Dendritic cell treated with granulocyte-macrophage colony-stimulating factor and Interleukin-4, amounts not matched to agents 40 ng/mL and 50 ng/mL, for 4 days (primary cell): ENCODE data around the gene HORMAD2.

Experiments
- H3K27ac Mint-ChIP-seq: one replicate; pipeline ENCODE4 v1.8.0; 2022; ENCODE audit warnings: mild to moderate bottlenecking, mixed read lengths
- H3K27me3 Mint-ChIP-seq: one replicate; pipeline ENCODE4 v1.8.0; 2022; ENCODE audit warnings: mild to moderate bottlenecking, mixed read lengths
- H3K36me3 Mint-ChIP-seq: one replicate; pipeline ENCODE4 v1.8.0; 2022; ENCODE audit warnings: low read depth, mixed read lengths
- H3K4me1 Mint-ChIP-seq: one replicate; pipeline ENCODE4 v1.8.0; 2022; ENCODE audit warnings: low read depth, mixed read lengths
- H3K4me3 Mint-ChIP-seq: one replicate; pipeline ENCODE4 v1.8.0; 2022; ENCODE audit warnings: mild to moderate bottlenecking, moderate library complexity, mixed read lengths
- H3K9me3 Mint-ChIP-seq: one replicate; pipeline ENCODE4 v1.8.0; 2022; ENCODE audit warnings: mixed read lengths
- intact Hi-C: fragments of 100-400 bp; cut with micrococcal nuclease; formaldehyde crosslinking; loops from one replicate; pipeline ENCODE4 v1.15.0; 2022

Gene HORMAD2

GRCh38 chr22:30222321-30222720 is 142.1 kb downstream of the HORMAD2 start:
- Mint-ChIP-seq H3K9me3 (no peaks in the 10 kb centered on the region), H3K27me3 (peaks cover 63% of the 10 kb centered on the region), H3K4me1 (peaks cover 13% of the 10 kb centered on the region), H3K27ac (no peak overlapping the region), H3K36me3 (no peaks in the 10 kb centered on the region), H3K4me3 (no peak overlapping the region)
- intact Hi-C loops, result no loop called here

- Mint-ChIP-seq H3K27ac (no peak overlapping the region), H3K4me3 (no peak overlapping the region)
- intact Hi-C loops, result no loop called here
Measured at GRCh38 chr22:30223303-30223702, 143.0 kb downstream of the HORMAD2 start.

GRCh38 chr22:30224161-30224857 is 144.0 kb downstream of the HORMAD2 start:
- H3K4me3 Mint-ChIP-seq, result no peak overlapping the region
- H3K36me3 Mint-ChIP-seq, result no peaks in the 10 kb centered on the region
- intact Hi-C loops, result no loop called here
- H3K27me3 Mint-ChIP-seq, result peaks cover 67% of the 10 kb centered on the region
- peaks cover 13% of the 10 kb centered on the region for H3K4me1 Mint-ChIP-seq
- H3K27ac Mint-ChIP-seq, result no peak overlapping the region
- no peaks in the 10 kb centered on the region for H3K9me3 Mint-ChIP-seq

More at GRCh38 chr22:30223303-30223702, 143.0 kb downstream of the HORMAD2 start:
- no peaks in the 10 kb centered on the region for H3K9me3 Mint-ChIP-seq
- peaks cover 13% of the 10 kb centered on the region for H3K4me1 Mint-ChIP-seq
- no peaks in the 10 kb centered on the region for H3K36me3 Mint-ChIP-seq
- H3K27me3 Mint-ChIP-seq, result peaks cover 64% of the 10 kb centered on the region

GRCh38 chr22:30225220-30225927 is 145.1 kb downstream of the HORMAD2 start:
- Mint-ChIP-seq H3K4me3 (no peak overlapping the region), H3K36me3 (no peaks in the 10 kb centered on the region), H3K9me3 (no peaks in the 10 kb centered on the region), H3K4me1 (peaks cover 13% of the 10 kb centered on the region), H3K27ac (no peak overlapping the region), H3K27me3 (peaks cover 61% of the 10 kb centered on the region)
- intact Hi-C loops, result no loop called here

GRCh38 chr22:30226192-30226832 is 146.0 kb downstream of the HORMAD2 start:
- Mint-ChIP-seq H3K4me1 (peaks cover 4% of the 10 kb centered on the region), H3K9me3 (no peaks in the 10 kb centered on the region), H3K27me3 (peaks cover 52% of the 10 kb centered on the region), H3K4me3 (no peak overlapping the region), H3K36me3 (no peaks in the 10 kb centered on the region), H3K27ac (no peak overlapping the region)
- intact Hi-C loops, result no loop called here
